GM18502 (cell line): ENCODE data around the gene NDUFA9.

Experiments
- ATAC-seq: cut with Tn5 transposase; IDR thresholded peaks from one replicate; pipeline ENCODE4 v1.9.1; 2021; ENCODE audit warnings: mild to moderate bottlenecking; ENCODE audit not compliant: unreplicated experiment, poor library complexity

The NDUFA9 gene

DNA sequence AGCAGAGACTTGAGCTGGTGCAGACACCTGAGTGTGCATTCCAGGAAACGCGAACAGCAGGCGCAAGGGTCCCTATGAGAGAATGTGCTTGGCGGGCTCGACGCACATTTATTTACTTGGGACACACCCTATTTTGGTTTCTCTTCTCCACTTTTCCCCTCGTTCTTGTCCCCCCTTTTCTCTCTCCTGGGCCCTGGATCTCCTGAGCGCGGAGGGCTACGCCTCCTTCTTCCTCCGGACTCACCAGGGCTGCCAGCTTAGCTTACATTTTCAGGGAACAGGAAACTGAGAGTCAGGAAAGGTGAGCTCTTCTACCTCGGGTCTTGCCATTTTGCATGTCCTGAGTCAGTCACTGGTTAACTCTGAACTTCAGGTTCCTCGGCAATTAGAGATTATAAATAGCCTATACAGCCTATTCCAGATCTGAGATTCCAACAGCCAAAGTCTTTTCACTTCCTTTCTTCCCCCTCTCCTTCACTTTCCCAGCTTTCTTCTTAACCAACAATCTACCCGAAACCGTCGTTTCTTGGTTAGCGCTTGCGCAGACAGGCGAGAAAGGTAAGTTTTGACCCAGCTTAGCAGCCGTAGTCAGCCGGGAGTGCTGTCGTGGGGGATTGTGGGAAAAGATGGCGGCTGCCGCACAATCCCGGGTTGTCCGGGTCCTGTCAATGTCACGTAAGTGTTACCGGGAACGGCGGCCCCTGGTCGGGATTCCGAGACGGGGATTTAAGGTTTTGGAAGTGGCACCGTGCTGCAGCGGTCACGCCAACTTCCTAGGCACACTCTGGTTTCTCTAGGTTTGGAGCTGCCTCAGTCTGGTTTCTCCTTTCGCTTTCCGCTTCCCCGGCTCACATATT lies at the start of gene NDUFA9, which contains the start of gene AKAP3:
TSS of gene NDUFA9 (plus strand) at position 614 of the 857 bp plus-strand sequence. CDS start at position 627, 13 bp downstream.
TSS of gene AKAP3 (minus strand) at position 551 of the 857 bp plus-strand sequence. CDS start 10,855 bp downstream, outside the sequence.
- peak; percentile 82 for ATAC-seq

GRCh38 chr12:4603421-4603820 lies 45.5 kb upstream of the NDUFA9 start:
- no peak for ATAC-seq

DNA sequence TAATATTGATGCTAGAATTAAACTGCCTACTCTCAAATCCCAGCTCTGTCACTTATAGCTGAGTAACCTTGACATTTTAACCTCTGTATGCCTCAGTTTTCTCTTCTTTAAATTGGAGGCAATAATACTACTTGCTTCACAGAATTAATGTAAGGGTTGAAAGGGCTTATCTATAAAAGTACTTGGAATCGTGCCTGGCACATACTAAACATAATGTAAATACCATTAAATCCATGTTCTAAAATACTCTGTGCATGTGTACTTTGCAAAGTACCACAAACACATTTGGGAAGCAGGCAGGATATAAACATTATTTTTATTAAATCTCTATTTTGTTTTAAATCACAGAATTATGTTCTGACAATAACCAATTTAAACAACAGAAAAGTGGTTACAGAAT lies 45.0 kb upstream of the NDUFA9 start:
- no peak for ATAC-seq

GRCh38 chr12:4604684-4605193 lies 44.2 kb upstream of the NDUFA9 start:
- peak; percentile 90 for ATAC-seq

GRCh38 chr12:4607056-4607455 lies 41.9 kb upstream of the NDUFA9 start:
- no peak for ATAC-seq

DNA sequence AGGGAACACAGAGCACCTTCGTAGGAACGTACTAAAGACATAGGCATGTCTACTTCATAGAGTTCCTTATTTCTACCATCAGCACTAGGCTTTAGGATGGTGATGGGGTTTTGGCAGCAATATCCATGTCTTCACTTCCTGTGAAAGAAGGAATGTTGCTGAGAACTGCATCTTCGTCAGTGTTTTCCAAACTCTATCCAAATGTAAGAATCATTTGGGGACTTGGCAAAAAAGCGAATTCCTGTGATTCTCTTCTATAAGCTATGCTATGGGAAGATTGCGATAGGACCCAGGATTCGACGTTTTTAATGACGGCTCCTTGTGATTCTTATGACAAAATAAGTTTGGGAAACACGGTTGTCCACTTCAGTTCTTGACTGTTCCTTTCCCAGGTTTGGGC lies 39.8 kb upstream of the NDUFA9 start:
- ATAC-seq, result no peak

DNA sequence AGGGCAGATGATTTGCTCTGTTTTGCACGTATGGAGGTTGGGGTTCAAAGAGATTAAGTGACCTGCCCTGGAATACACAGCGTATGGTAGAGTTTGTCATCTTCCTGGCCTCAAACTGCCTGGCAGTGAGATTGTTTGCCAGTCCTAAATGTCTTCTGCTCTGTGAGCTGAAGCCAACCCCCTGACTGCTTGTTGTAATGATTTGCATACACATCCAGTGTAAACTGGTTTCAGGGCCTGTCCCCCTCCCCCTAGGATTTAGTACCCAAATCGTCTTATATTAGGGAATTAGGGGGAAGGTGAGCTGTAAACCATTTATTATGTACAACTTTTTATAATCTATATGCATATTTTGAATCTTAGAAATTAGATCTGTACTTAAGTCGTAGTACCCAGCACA lies 38.4 kb upstream of the NDUFA9 start:
- ATAC-seq, result no peak

- ATAC-seq, result no peak
These were observed 33.2 kb upstream of the NDUFA9 start for GRCh38 chr12:4615667-4616066.

- no peak for ATAC-seq
These were observed 27.4 kb upstream of the NDUFA9 start for GRCh38 chr12:4621511-4621910.

DNA sequence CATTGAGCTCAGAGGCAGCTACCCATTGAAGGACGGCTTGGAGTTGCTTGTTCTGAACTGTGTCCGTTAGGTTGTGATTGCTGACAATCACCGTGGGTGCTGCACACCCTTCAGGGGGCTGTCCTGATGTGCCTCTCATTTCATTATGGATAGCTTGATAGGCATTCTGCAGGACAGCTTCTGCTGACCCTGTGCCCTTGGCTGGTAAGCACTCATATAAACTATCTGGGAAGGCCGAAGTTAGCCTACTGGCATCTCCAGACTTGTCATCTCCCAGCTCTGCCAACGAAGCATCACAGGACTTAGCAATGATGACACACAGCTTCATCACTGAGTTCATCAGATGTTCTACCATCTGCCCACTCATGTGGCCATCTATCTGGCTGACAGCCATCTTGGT lies 22.4 kb upstream of the NDUFA9 start:
- ATAC-seq, result no peak

DNA sequence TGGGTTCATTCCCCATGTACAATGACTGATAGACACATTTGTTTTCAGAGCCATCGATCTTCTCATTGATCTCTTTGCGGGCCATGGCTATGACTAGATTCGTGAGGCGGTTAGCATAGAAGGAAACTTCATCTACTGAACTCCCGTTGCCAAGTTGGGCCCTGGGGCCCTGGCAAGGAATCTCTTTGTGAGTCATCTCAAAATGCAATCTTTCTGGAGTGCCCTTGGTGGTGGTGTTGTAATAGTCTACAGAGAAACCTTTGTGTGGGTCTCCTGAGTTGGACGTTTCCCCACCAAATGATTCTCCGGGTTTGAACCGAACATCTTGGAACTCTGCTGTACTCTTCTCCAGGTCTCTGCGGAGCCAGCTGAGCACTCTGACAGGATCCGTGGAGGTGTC lies 20.5 kb upstream of the NDUFA9 start:
- no peak for ATAC-seq

GRCh38 chr12:4630262-4630661 lies 18.7 kb upstream of the NDUFA9 start:
- ATAC-seq, result no peak

- no peak for ATAC-seq
These were observed 5.2 kb upstream of the NDUFA9 start for GRCh38 chr12:4643747-4644146.

DNA sequence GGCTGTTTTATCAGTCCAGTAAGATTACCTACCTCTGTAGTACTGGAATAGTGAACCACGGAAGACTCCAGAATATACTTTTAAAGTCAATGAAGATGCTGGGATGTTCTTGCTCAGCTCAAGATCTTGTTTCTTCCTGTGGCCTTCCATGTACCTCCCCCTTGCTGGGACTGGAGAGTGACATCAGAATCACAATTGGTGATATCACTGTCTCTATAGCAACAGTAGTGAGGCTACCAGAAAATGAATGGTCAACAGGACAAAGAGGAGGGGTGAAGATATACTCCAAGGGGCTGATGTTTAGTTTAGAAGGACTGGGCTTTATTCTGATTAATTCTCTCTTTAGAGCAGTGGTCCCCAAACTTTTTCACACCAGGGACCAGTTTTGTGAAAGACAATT lies 3.9 kb upstream of the NDUFA9 start:
- no peak for ATAC-seq

GRCh38 chr12:4648104-4648500 lies 812 bp upstream of the NDUFA9 start:
- ATAC-seq, result peak; percentile 38

DNA sequence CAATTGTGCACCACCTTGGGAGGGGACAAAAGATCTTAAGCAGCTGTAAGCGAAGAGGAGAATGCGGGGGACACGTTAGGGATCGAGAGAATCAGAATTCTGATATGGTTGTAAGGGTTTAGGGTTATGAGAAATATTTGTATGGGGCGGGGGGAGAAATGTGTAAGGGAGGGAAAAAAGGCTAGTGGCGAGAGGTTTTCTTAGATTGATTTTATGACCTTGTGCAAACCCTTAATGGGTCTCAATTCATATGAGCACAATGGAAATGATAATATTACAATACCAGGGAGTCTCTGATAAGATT lies 396 bp downstream of the NDUFA9 start:
- no peak for ATAC-seq

- no peak for ATAC-seq
These were observed 4.3 kb downstream of the NDUFA9 start for GRCh38 chr12:4653257-4653656.

DNA sequence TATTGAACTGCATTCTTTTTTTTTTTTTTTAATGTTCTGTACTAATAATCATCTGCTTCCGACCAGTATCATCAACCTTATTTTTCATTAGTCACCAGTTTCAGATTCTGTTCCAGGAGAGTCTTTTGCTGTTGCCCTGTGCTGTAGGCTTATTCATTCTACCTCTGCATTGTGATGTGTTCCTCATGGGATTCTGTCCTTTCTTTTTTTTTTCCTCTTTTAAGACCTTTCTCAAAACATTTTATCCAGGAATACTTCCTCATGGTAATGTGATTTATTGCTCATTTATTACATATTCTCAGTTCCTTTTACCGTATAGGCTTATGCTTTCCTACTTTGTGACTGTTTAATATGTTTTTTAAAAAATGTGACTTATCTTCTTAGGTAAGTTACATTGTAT lies 4.8 kb downstream of the NDUFA9 start:
- ATAC-seq, result no peak

- ATAC-seq, result no peak
These were observed 15.1 kb downstream of the NDUFA9 start for GRCh38 chr12:4663971-4664505.

- ATAC-seq, result no peak
These were observed 16.3 kb downstream of the NDUFA9 start for GRCh38 chr12:4665236-4665635.

DNA sequence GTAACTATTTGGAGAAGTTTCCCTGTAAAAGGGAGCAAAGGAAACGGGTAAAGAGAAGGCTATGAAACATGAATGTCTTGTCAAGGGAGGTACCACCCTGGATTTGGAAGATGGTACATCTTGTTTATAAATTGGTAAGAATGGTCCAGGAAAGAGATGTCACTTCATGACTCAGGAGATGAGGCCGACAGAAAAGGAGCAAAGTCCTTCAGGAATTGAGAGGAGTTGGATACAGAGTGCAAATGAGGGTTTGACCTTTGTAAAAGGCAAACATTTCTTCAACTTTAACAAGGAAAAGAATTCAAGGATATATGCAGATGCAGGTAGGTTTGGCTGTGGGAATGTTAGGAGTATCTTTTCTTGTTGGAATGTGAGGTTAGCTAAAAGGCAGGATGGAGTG lies 30.8 kb downstream of the NDUFA9 start:
- ATAC-seq, result no peak

DNA sequence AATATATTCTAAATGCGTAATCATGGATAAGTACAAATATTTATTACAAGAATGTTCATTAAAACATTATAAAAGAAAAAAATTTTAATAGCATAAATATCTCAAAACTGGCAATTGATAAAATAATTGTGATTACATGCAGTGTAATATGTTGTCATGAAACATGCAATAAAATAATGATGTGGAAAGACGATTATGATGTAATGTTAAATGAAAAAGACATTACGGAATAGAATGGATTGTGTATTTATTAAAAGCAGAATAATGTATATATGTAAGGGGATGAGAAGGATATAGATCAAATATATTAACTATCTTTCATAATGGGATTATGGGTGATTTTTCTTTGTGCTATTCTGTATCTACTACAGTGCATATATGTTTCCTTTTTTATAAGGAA lies 32.8 kb downstream of the NDUFA9 start:
- no peak for ATAC-seq
